ENCODE data around the gene RBM8A.

DNA sequence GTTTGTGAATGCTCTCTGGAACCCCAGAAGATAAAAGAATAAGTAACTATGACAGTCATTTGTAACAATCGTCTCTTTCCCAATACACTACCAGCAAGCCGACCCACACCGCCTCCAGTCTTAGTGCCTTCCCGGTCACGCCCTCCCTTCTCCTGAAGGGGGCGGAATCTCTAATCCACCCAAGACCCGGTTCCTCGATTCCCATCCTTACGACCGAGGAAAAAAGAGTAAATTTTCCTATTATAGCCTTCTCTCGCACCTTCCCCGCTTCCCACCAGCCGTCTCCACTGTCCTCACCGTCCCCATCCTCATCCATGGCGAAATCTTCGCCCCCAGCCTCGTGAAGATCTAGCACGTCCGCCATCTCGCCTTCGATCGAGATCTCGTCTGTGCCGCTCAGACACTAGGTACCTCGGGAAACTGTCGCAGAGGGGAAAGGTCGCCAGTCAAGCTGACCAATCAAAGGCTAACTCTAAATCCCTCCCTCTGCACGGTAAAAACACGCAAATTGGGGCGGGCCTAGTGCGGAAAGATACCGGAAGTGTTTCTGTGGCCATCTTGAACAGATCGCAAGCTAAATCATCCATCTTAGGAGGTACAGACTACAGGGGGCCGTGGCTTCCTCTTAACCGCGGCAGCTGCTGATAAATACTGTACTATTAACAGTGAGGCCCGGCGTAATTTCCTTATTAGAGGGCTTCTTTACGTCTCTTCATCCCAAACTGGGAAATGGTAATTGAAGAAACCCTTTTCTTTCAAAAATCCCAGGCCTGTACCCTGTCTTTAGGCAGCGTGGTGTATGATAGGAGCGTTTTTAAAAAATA, at the start of gene RBM8A:
- TF ChIP-seq, protein P1, sequence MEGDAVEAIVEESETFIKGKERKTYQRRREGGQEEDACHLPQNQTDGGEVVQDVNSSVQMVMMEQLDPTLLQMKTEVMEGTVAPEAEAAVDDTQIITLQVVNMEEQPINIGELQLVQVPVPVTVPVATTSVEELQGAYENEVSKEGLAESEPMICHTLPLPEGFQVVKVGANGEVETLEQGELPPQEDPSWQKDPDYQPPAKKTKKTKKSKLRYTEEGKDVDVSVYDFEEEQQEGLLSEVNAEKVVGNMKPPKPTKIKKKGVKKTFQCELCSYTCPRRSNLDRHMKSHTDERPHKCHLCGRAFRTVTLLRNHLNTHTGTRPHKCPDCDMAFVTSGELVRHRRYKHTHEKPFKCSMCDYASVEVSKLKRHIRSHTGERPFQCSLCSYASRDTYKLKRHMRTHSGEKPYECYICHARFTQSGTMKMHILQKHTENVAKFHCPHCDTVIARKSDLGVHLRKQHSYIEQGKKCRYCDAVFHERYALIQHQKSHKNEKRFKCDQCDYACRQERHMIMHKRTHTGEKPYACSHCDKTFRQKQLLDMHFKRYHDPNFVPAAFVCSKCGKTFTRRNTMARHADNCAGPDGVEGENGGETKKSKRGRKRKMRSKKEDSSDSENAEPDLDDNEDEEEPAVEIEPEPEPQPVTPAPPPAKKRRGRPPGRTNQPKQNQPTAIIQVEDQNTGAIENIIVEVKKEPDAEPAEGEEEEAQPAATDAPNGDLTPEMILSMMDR (IDR thresholded peaks at IDR 0.05; ENCODE audit: borderline replicate concordance, extremely low read depth, low read length, poor library complexity, severe bottlenecking): peak; percentile 74
- TF ChIP-seq EZH2 (IDR thresholded peaks at IDR 0.05; ENCODE audit: borderline replicate concordance, low read depth, low read length, severe bottlenecking): no peak

Measured in DND-41 (cell line).